Measurements from ENCODE around the gene ARFGAP2. TPM values are rescaled to one million over a fixed set of nuclear protein-coding genes. Genes with fewer than 3 reads are reported as not detected.

Gene ARFGAP2
- total RNA-seq, 4 donors from 2014 or later: 144 to 225 (median 163) TPM

DNA sequence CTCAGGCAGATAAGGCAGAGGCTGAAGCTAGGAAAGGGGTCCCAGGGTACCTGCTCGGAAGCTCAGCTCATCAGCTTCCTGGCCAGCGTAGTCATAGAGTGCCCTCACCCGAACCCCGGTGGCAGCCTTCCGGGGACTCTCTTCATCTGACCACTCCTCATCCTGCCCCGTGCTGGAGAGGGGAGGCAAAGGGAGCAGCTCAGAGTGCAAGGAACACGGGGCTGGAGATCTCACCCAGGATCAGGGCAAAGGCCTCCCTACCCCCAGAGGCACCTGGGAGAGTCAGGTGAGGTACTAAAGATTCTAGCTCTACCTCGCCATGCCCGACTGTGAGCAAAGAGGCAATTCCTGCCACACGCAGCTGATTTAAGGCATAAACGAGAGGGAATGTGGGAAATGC, 1.6 kb upstream of the ARFGAP2 start:
- peak overlapping the region; percentile 97 to 99 (median 98) for H3K27ac ChIP-seq
- H3K4me1 ChIP-seq: peaks cover 9 to 21% (median 15%) of the 10 kb centered on the region in 4 donors
- H3K36me3 ChIP-seq: peaks cover 0 to 17% (median 0%) of the 10 kb centered on the region in 3 donors

DNA sequence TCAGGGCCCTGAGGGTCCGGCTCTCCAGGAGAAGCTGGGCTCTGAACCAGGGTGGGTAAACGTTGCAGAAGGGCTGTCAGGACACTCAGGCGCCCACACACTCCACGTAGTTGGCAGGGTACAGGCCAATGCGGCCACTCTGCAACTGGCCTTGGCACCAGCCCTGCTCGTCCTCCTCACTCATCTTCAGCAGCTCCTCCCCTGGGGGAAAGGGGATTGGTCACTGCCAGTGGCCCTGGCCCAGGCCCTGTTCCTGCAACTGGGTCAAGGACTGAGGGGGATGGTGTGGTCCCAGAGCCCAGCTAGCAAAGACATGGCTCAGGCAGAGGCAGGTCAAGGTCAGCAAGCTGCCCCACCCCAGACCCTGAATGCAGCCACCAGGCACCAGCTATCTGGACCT, 1.2 kb upstream of the ARFGAP2 start:
- Histone ChIP-seq H3K36me3 (peaks cover 0 to 22% (median 0%) of the 10 kb centered on the region in 3 donors), H3K4me1 (peaks cover 9 to 26% (median 15%) of the 10 kb centered on the region in 4 donors), H3K27ac (peak overlapping the region; percentile 97 to 99 (median 98)), H3K27me3 (no peaks in the 10 kb centered on the region), H3K9me3 (no peaks in the 10 kb centered on the region), H3K4me3 (peak overlapping the region in 2 of 4 donors; percentile 77 to 90)
- no peak for DNase-seq
- TF ChIP-seq, protein P1, sequence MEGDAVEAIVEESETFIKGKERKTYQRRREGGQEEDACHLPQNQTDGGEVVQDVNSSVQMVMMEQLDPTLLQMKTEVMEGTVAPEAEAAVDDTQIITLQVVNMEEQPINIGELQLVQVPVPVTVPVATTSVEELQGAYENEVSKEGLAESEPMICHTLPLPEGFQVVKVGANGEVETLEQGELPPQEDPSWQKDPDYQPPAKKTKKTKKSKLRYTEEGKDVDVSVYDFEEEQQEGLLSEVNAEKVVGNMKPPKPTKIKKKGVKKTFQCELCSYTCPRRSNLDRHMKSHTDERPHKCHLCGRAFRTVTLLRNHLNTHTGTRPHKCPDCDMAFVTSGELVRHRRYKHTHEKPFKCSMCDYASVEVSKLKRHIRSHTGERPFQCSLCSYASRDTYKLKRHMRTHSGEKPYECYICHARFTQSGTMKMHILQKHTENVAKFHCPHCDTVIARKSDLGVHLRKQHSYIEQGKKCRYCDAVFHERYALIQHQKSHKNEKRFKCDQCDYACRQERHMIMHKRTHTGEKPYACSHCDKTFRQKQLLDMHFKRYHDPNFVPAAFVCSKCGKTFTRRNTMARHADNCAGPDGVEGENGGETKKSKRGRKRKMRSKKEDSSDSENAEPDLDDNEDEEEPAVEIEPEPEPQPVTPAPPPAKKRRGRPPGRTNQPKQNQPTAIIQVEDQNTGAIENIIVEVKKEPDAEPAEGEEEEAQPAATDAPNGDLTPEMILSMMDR (IDR thresholded peaks at IDR 0.05): no peak
- TF ChIP-seq POLR2A (IDR thresholded peaks at IDR 0.05): no peak

More for the DNA sequence above, 1.6 kb upstream of the ARFGAP2 start:
- Histone ChIP-seq H3K9me3 (no peaks in the 10 kb centered on the region), H3K4me3 (no peak overlapping the region), H3K27me3 (no peaks in the 10 kb centered on the region)
- DNase-seq: no peak
- TF ChIP-seq POLR2A (IDR thresholded peaks at IDR 0.05): no peak
- TF ChIP-seq, protein P1 (IDR thresholded peaks at IDR 0.05): no peak

DNA sequence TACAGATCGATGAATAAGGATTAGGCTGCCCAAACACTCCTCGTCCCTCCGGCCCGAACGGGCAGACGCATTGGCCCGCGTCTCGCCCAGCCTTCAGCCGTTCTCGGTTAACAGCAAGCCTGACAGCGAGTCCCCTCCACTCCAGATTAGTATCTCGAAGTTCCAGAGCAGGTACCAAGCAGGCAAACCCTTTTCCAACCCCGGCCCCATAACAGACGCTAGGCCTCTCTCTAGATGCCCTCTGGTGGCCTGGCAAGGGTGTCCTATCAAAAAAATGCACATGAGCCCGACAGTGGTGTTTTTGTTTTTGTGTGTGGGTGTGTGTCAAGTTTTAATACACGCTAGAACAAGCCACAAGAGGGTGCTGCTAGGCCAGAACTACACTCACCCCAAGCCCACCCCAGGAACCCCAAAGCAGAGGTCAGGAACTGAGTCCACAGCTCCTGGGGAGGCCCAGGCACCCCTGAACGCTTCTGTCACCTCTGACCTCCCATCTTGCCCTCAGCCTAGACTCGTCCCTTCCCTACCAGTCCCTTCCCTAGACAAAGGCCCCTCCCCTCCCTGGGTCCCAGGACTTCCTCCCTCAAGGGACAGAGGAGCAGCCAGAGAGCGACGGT, 658 bp upstream of the ARFGAP2 start:
- Histone ChIP-seq H3K9me3 (no peaks in the 10 kb centered on the region), H3K36me3 (peaks cover 0 to 27% (median 0%) of the 10 kb centered on the region in 3 donors), H3K27me3 (no peaks in the 10 kb centered on the region), H3K4me3 (peak overlapping the region; percentile 77 to 96 (median 91)), H3K4me1 (peaks cover 9 to 30% (median 15%) of the 10 kb centered on the region in 4 donors), H3K27ac (peak overlapping the region; percentile 97 to 99 (median 98))
- peak in 1 of 2 donors; percentile 5 for TF ChIP-seq POLR2A (IDR thresholded peaks at IDR 0.05)
- TF ChIP-seq, protein P1 (IDR thresholded peaks at IDR 0.05): peak; percentile 28 to 80 (median 74)
- DNase-seq: peak in 2 of 3 donors; percentile 72 to 88

DNA sequence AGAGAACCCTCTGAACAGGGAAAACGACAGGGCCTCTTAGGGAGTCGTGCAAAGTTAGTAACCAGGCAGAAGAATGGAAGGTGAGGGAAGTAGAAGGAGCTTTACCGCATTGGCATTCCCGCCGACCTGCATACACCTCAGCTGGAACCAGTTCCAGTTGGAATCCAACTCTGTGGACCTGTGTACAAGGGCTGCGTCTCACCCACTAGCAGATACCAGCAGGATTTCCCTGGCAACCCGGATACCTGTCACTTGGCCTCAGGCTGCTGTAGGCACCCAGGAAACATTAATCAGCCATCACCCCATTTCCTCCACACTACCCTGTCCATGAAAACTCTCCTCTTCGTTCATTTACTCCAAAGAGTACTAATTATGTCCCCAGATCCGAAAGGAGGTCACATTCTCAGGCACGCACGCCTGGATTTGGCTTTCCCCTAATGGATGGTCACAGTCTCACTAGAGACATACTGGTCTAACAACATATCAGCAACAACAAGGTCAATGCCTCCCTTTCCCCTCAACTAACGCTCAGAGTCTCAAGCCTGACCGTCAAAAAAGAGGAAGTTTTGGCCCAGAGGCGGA, 842 bp downstream of the ARFGAP2 start:
- Histone ChIP-seq H3K27me3 (no peaks in the 10 kb centered on the region), H3K4me3 (peak overlapping the region; percentile 77 to 96 (median 91)), H3K4me1 (peaks cover 9 to 30% (median 15%) of the 10 kb centered on the region in 4 donors), H3K27ac (peak overlapping the region; percentile 97 to 99 (median 98)), H3K9me3 (no peaks in the 10 kb centered on the region), H3K36me3 (peaks cover 0 to 42% (median 0%) of the 10 kb centered on the region in 3 donors)
- TF ChIP-seq POLR2A (IDR thresholded peaks at IDR 0.05): no peak
- TF ChIP-seq, protein P1 (IDR thresholded peaks at IDR 0.05): no peak
- DNase-seq: no peak

DNA sequence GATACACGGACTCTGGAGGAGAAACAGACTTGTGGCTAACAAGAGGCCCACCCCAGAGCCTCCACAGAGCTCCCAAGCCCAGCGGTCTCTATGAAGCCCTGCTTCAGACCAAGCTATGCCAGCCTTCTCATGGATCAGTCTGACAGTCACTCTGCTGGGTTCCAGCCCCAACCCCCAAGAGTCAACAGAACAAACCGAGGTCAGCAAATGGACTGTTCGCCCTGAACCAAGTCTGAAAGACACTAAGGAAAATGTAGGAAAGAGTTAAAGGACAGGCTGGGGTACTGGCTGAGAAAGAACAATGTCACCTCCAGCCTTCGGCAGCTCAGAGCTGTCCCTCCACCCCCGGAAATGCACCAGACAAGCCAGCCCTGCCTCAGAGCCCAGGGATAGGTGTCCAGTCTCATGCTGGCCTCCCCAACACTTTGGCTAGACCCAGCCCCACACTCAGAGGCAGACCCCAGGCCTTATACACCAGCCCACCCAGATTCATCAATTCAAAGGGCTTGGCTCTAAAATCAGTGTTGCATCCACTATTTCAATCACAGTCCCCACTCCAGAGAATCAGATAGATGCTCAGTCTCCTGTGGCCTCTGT, 3.8 kb downstream of the ARFGAP2 start:
- H3K36me3 ChIP-seq: peaks cover 0 to 72% (median 0%) of the 10 kb centered on the region in 3 donors
- no peaks in the 10 kb centered on the region for H3K27me3 ChIP-seq
- peaks cover 5 to 26% (median 13%) of the 10 kb centered on the region in 4 donors for H3K4me1 ChIP-seq
- no peak overlapping the region for H3K27ac ChIP-seq
- no peak for DNase-seq
- no peaks in the 10 kb centered on the region for H3K9me3 ChIP-seq
- H3K4me3 ChIP-seq: no peak overlapping the region
- TF ChIP-seq, protein P1 (IDR thresholded peaks at IDR 0.05): no peak
- no peak for TF ChIP-seq POLR2A (IDR thresholded peaks at IDR 0.05)
